ENCODE results near the gene HMG20A. TPM values are rescaled to one million over a fixed set of nuclear protein-coding genes. Genes with fewer than 3 reads are reported as not detected.
A peak's percentile ranks its signal among the peaks of the same experiment; 100 is the strongest.

Gene HMG20A
- total and polyA plus RNA-seq, 9 of the 15 experiments (the other 6 are each of a cell fraction or from before 2014, with no cell fraction given) = 25.0 to 68.1 (median 38.9) TPM

DNA sequence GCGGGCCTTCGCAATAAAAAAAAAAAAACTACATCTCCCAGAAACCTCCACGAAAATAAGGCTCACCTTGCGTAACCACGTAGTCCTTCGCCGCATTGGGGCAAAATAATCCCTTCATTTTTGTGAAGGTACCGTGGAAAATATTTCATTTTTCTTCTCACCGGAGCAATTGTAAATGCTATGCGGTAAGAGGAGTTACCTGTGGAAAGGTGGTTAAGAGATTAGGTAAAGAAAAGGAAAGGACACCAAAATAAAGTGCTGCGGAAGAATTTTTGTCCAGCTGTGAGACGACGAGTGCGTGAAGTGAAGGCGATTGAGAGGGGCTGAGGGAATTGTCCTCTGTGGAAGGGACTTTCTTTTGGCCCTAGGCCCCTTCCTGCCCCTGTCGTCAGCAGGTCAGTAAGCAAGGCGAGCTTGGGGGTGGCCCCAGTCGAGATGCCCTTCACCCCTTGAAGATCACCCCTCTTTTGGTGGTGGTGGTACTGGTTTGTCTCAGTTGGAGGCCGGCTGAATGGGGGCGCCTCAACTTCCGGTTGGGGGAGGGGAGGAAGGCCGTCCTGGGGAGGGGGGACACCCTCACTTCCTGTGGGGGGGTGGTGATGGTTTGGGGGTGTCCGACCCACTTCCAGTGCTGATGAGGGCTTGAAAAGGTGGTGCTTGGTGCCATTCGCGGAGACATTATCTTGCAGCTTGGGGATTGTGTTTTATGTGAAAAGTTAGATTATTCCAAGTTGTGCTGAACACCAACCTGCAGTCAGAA lies at the start of gene HMG20A (continued):
- peak; percentile 62 for TF ChIP-seq POLR2AphosphoS5 (IDR thresholded peaks at IDR 0.05; ENCODE audit: control insufficient read depth, insufficient read depth, low read depth, low read length)
- TF ChIP-seq, protein P1, sequence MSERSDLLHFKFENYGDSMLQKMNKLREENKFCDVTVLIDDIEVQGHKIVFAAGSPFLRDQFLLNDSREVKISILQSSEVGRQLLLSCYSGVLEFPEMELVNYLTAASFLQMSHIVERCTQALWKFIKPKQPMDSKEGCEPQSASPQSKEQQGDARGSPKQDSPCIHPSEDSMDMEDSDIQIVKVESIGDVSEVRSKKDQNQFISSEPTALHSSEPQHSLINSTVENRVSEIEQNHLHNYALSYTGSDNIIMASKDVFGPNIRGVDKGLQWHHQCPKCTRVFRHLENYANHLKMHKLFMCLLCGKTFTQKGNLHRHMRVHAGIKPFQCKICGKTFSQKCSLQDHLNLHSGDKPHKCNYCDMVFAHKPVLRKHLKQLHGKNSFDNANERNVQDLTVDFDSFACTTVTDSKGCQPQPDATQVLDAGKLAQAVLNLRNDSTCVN (CRISPR knock-in tag; IDR thresholded peaks at IDR 0.05) = no peak
- TF ChIP-seq JUND (IDR thresholded peaks at IDR 0.05; ENCODE audit: borderline replicate concordance, low read depth, low read length) = 0 out of 2 replicates have a peak, but pooled peaks have one; percentile 21
- peak; percentile 74; the same call in 1 of the 3 replicates for TF ChIP-seq JUND (tag; IDR thresholded peaks at IDR 0.05; ENCODE audit: borderline replicate concordance, low read depth, low read length)
- no peak for TF ChIP-seq HDAC6 (IDR thresholded peaks at IDR 0.05; ENCODE audit: low read depth, low read length)
- no peak for TF ChIP-seq ARHGAP35 (IDR thresholded peaks at IDR 0.05; ENCODE audit: partially characterized antibody)
- TF ChIP-seq, protein P2, sequence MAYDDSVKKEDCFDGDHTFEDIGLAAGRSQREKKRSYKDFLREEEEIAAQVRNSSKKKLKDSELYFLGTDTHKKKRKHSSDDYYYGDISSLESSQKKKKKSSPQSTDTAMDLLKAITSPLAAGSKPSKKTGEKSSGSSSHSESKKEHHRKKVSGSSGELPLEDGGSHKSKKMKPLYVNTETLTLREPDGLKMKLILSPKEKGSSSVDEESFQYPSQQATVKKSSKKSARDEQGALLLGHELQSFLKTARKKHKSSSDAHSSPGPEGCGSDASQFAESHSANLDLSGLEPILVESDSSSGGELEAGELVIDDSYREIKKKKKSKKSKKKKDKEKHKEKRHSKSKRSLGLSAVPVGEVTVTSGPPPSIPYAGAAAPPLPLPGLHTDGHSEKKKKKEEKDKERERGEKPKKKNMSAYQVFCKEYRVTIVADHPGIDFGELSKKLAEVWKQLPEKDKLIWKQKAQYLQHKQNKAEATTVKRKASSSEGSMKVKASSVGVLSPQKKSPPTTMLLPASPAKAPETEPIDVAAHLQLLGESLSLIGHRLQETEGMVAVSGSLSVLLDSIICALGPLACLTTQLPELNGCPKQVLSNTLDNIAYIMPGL (CRISPR knock-in tag; IDR thresholded peaks at IDR 0.05) = 0 out of 2 replicates have a peak, but pooled peaks have one; percentile 80
- no peak for TF ChIP-seq ZNF274 (IDR thresholded peaks at IDR 0.05; ENCODE audit: borderline replicate concordance, low read depth, low read length)
- TF ChIP-seq MED1 (CRISPR knock-in tag; IDR thresholded peaks at IDR 0.05; ENCODE audit: borderline replicate concordance) = no peak
- no peak for TF ChIP-seq RFX5 (IDR thresholded peaks at IDR 0.05; ENCODE audit: low read depth, low read length)
- peak; percentile 90 for TF ChIP-seq SUPT5H (IDR thresholded peaks at IDR 0.05)
- TF ChIP-seq, protein P3, sequence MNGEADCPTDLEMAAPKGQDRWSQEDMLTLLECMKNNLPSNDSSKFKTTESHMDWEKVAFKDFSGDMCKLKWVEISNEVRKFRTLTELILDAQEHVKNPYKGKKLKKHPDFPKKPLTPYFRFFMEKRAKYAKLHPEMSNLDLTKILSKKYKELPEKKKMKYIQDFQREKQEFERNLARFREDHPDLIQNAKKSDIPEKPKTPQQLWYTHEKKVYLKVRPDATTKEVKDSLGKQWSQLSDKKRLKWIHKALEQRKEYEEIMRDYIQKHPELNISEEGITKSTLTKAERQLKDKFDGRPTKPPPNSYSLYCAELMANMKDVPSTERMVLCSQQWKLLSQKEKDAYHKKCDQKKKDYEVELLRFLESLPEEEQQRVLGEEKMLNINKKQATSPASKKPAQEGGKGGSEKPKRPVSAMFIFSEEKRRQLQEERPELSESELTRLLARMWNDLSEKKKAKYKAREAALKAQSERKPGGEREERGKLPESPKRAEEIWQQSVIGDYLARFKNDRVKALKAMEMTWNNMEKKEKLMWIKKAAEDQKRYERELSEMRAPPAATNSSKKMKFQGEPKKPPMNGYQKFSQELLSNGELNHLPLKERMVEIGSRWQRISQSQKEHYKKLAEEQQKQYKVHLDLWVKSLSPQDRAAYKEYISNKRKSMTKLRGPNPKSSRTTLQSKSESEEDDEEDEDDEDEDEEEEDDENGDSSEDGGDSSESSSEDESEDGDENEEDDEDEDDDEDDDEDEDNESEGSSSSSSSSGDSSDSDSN (IDR thresholded peaks at IDR 0.05; ENCODE audit: borderline replicate concordance in 1 of 2, low read depth in 2 of 2, low read length in 2 of 2) = no peak
- TF ChIP-seq, protein P4, sequence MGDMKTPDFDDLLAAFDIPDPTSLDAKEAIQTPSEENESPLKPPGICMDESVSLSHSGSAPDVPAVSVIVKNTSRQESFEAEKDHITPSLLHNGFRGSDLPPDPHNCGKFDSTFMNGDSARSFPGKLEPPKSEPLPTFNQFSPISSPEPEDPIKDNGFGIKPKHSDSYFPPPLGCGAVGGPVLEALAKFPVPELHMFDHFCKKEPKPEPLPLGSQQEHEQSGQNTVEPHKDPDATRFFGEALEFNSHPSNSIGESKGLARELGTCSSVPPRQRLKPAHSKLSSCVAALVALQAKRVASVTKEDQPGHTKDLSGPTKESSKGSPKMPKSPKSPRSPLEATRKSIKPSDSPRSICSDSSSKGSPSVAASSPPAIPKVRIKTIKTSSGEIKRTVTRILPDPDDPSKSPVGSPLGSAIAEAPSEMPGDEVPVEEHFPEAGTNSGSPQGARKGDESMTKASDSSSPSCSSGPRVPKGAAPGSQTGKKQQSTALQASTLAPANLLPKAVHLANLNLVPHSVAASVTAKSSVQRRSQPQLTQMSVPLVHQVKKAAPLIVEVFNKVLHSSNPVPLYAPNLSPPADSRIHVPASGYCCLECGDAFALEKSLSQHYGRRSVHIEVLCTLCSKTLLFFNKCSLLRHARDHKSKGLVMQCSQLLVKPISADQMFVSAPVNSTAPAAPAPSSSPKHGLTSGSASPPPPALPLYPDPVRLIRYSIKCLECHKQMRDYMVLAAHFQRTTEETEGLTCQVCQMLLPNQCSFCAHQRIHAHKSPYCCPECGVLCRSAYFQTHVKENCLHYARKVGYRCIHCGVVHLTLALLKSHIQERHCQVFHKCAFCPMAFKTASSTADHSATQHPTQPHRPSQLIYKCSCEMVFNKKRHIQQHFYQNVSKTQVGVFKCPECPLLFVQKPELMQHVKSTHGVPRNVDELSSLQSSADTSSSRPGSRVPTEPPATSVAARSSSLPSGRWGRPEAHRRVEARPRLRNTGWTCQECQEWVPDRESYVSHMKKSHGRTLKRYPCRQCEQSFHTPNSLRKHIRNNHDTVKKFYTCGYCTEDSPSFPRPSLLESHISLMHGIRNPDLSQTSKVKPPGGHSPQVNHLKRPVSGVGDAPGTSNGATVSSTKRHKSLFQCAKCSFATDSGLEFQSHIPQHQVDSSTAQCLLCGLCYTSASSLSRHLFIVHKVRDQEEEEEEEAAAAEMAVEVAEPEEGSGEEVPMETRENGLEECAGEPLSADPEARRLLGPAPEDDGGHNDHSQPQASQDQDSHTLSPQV (IDR thresholded peaks at IDR 0.05) = no peak; the same call in 1 of the 2 replicates
- no peak for TF ChIP-seq CHD4 (IDR thresholded peaks at IDR 0.05; ENCODE audit: insufficient read depth, insufficient replicate concordance, low read depth, low read length, poor library complexity, severe bottlenecking)
- no peak for TF ChIP-seq STAG1 (CRISPR knock-in tag; IDR thresholded peaks at IDR 0.05; ENCODE audit: borderline replicate concordance)
